Suppressor macrophage treated with lipopolysaccharide for 1 hour (primary cell): Measurements from ENCODE around the gene EIF3A.

Source experiments
- DNase-seq, 3 donors: peaks; one replicate each; pipeline ENCODE4 v3.0.0-alpha.2; 2020 to 2022

EIF3A gene

DNA sequence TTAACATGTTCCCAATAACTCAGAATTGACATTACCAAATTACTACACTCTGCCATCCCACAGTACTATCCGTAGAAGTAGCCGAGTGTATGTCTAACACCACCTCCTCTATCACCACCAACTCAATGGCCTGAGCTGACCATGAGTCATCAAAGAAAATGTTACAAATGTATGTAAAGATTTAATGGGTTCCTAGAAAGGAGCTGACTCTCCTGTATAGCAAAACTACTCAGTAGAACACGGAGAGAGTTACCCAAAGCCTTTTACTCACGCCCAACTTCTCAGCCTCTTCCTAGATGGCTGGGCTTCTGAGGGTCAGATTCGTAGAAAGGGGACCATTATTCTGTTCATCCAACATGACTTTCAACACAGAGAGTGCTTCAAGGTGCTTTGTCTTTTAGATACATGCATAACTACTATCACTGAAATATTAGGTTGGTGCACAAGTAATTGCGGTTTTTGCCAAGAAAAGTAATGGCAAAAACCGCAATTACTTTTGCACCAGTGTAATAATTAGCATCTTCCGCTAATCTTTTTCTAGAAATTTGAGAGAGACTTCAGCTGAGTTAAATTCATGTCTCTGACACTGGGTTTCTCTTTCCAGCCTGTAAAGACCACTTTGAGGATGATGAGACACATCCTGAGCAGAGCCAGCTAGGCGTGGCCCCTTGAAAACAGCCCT, 75.1 kb downstream of the EIF3A start:
- peak; percentile 38 to 49 (median 42) for DNase-seq

DNA sequence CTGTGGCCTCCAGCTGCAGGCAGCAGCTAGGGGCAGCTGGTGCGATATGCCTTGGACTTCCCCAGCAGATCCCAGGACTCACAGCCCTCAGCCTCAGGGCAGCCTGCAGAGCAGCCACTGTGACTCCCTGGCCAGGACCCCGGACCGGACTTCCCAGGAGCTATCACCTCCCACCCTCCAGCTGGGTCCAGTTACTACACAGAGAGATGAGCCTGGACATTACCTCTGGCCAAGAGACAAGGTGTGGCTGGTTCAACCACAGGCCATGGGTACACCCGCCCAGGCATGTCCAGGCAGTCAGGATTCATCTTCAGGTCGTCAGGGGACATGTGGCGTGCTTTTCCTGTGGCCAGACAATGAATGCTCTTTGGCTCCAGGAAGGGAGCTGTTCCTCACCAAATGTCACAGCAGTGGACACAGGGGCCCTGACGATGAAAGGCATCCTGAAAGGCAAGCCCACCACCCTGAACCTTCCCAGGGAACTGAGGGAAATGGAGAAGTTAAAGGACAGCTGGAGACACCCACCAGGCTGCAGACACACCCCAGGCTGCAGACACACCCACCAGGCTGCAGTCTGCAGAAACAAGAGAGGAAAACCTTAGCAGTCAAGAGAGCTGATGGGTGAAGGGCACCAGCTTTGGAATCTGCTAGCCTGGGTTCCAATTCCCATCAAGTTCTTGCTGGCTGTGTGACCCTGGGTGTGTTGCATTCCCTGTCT, 76.9 kb downstream of the EIF3A start:
- no peak for DNase-seq

DNA sequence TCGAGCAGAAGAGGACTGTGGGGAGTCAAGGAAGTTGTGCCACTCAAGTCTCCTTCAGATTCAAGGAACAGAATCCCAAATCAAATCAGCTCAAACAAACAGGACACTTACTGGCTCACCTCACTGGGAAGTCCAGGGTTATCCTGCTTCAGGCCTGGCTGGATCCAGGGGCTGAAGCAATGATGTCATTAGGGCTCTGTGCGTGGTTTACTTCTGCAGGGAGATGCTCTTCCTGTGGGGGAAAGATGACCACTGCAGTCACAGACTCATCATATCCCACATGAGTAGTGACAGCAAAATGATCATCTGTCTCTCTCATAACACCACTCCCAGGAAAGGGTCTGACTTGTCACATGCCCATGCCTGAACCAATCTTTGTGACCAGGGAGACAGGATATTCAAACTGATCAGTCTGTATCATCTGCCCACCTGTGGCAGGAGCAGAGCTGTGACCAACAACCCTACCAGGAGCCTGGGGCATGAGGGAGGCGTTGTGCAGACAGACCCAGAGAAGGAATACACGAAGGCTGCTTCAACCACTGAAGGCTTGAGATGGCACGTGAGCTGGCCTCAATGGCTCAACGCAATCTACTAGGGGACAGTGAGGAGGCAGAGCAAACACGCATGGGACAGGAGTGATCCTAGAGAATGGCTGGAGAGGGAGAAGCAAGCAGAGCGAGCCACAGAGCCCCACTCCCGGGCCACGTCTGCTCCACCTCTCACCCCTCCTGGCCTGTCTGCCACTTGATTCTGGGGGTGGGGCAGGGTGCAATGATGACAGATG, 78.7 kb downstream of the EIF3A start:
- DNase-seq = no peak

GRCh38 chr10:118998183-118998582, 82.4 kb downstream of the EIF3A start:
- no peak for DNase-seq

- DNase-seq = no peak
These were observed 83.2 kb downstream of the EIF3A start for GRCh38 chr10:118997379-118997778.

DNA sequence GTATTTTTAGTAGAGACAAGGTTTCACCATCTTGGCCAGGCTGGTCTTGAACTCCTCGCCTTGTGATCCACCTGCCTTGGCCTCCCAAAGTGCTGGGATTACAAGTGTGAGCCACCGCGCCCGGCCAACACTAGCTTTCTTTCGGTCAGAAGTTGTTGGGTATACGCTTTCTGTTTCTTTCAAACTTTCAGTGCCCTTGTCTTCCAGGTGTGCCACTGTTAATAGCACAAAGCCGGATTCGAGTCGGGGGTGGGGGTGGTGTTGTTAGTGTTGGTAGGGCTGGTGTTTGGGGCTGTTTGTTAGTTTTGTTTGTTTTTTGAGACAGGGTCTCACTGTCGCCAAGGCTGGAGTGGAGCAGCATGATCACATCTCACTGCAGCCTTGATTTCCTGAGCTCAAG, 84.9 kb downstream of the EIF3A start:
- no peak for DNase-seq

GRCh38 chr10:118994321-118994720, 86.3 kb downstream of the EIF3A start:
- DNase-seq = no peak

DNA sequence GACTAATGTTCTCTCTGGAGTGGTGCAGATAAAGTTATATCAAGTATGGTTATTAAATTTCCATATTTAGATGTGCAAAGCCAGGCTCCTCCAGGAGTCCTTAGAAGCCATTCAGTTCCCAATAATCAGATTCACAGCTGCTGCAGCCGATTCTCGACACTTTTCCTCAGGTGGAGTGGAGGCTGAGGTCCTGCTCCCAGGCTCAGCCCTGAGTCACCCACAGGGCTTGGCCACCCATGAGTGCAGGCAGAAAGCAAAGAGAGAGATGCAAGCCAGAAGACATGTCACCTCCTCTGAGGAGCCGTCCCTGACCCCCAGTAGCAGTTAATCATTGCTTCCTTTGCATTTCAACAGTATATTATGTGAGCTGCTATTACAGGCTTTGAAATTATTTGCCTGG, 87.4 kb downstream of the EIF3A start:
- DNase-seq = no peak

DNA sequence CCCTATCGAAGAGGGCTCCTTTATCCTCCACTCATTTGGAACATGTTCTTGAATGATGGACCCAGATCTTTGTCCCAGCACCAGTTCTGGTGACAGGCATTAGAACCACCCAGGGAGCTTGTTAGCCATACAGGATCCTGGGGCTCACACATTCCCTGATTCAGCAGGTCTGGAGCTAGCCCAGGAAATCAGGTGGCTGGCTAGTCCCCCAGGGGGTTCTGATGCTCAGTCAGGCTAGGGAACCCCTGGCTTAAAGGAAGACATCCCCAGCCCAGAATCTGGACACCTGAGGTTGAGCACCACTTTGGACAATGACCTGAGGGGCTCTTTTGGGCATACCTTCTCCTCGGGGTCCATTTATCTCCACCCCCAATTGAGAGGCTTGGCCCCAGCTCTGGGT, 88.1 kb downstream of the EIF3A start:
- no peak for DNase-seq

DNA sequence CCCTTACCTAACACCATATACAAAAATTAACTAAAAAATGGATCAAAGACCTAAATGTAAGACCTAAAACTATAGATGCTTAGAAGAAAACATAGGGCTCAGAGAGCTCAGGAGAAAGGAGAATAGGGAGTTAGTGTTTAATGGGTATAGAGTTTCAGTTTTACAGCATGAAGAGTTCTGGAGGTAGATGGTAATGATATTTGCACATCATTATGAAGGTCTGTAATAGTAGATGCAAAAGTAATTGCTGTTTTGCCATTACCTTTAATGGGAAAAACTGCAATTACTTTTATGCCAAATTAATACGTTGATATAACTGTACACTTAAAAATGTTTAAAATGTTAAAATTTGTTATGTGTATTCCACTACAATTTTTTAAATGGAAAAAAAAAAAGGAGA, 90.3 kb downstream of the EIF3A start:
- DNase-seq = no peak

- DNase-seq = no peak
These were observed 93.5 kb downstream of the EIF3A start for GRCh38 chr10:118986815-118987790.

DNA sequence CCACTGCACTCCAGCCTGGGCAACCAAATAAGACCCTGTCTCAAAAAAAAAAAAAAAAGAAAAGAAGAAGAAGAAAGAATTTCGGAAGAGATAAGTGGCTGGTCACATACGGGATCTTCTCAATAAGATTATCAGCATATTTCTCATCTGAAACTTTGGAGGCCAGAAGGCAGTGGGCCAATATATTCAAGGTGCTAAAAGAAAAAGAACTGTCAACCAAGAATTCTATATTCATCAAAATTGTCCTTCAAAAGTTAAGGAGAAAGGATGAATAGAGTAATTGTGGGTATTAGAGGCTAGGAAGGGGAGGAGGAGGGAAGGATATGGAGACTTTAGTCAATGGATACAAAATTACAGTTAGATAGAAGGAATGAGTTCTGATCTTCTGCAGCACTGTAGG, 95.0 kb downstream of the EIF3A start:
- DNase-seq = no peak
